Right ventricle myocardium inferior (tissue), 1 donor: Measurements from ENCODE around the gene GPC6. TPM values are rescaled to one million over a fixed set of nuclear protein-coding genes. Genes with fewer than 3 reads are reported as not detected.

Experiments used
- ATAC-seq: fragments of 200-7000 bp; cut with Tn5 transposase; one replicate; pipeline ENCODE4 v1.9.1; 2020; ENCODE audit warnings: mild to moderate bottlenecking, moderate library complexity
- DNase-seq: peaks from one replicate; pipeline ENCODE4 v3.0.0; 2021; ENCODE audit errors: missing footprints
- intact Hi-C: fragments of 100-400 bp; cut with DNase I; formaldehyde crosslinking; loops from one replicate; pipeline ENCODE4 v1.11.0; 2022
- total RNA-seq: library from RNA; stranded (reverse); fragmentation: NEBNext Ultra II Directional; extraction: Animal tissue kit (Norgen Biotek cat#: 25700); gene quantifications from one replicate; pipeline ENCODE4 v1.2.1, GENCODE V29; 2021
- donor health status: DM: no; HTN: yes; CAD: no; lungs with severe emphysema.

The GPC6 gene
- total RNA-seq, 1 donor from 2014 or later, result 2.6 TPM

DNA sequence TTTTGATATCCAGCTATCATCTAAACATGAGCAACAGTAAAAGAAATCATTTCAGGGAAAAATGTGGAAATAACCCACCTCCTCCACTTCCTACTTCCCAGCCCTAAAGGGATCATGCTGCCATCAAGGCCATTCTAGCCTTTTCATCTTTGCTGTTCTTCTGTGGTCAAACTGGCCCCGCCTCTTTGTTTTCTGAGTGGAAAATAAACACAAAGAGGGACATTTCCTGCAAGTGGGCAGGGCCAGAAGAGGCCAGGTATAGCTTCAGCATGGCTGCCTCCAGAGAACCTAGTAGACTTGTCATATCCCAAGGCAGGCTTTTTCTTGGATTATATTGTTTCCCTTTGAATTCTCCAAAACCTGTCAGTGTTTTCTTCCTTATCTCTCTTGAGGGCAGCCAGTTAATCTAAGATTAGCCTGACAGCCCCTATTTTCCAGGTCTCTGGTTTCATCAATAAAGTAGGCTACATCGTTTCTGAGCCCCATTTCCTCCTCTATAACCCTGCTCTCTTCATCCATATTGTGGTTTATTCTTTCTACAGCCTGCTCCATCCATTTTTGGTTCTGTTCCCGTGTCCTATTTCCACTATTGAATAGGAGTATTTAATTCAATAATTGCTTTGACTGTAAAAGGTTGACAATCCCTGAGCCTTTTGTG is 117.6 kb downstream of the GPC6 start:
- intact Hi-C loops, result no loop called here
- no peak for ATAC-seq
- DNase-seq, result no peak

DNA sequence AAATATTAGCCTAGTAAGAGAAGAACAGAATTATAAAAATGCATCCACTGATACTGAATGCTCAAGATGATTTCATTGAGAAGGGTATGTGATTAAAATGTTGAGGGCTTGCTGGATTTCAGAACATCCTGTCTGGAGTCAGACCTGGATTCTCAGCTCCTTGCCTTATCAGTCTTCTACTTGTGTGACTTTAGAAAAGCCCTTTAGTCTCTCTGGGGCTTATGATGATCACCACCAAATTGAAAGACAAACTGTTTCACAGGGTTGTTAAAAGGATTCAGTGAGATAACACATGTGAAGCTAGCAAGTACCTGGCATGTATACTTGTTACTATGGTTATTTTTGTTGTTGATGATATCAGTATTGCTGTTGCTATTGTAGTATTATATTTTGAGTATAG is 118.4 kb downstream of the GPC6 start:
- ATAC-seq (no peak), DNase-seq (no peak)
- intact Hi-C loops, result no loop called here

DNA sequence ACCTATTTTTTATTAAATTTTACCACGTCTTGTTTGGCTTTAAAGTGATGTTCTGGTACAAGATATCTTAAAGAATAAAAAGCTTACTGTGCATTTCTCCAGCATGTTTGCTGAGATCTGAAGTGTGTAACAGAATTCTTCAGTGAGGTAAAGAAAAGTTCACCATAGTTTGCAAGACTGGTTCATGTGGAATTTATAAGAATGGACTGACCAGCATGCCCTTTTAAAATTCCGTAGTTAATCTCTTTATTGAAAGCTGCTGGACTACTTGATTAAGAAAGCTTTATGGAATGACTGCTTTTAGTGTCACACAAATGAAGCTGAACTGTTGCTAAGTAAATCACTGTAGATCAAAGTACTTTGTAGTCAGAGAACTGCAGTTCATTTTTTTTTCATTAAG is 119.2 kb downstream of the GPC6 start:
- DNase-seq (no peak), ATAC-seq (no peak)
- intact Hi-C loops, result no loop called here

DNA sequence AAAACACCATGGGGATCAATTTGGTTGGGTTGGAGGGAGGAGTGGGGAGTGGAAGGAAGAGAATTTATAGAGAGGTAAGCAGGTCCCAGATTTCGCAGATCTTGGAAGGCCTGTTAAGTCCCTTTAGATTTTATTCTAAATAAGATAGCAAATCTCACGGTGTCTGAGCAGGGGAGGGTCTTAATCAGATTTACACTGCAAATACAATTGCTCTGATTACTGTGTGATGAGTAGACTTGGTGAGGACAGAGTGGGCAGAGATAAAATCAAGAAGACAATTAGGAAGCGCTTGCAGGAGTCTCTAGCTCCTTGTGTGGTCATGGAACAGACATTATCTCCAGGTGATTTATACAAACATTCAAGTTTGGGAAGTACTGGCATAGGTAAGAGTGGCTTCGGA is 126.0 kb downstream of the GPC6 start:
- no peak for DNase-seq
- intact Hi-C loops, result no loop called here
- no peak for ATAC-seq

DNA sequence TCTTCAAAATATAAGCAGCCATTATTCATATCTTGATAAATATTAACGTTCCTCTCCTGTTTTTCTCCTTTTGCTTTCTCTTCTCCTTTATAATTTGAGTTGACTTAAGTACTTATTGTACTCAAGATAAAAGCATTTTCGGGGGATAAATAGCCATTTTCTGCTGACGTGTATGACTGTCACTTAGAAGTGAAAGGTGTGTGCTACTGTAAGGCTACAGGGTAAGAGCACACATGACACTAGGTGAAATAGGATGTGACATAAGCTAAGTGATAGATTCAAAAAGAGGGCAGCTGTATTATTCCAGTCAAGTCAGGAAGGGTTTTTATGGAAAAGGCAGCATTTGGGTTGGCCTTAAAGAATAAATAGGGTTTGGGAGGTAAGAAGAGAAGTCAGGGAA is 128.5 kb downstream of the GPC6 start:
- intact Hi-C loops, result no loop called here
- no peak for ATAC-seq
- no peak for DNase-seq

DNA sequence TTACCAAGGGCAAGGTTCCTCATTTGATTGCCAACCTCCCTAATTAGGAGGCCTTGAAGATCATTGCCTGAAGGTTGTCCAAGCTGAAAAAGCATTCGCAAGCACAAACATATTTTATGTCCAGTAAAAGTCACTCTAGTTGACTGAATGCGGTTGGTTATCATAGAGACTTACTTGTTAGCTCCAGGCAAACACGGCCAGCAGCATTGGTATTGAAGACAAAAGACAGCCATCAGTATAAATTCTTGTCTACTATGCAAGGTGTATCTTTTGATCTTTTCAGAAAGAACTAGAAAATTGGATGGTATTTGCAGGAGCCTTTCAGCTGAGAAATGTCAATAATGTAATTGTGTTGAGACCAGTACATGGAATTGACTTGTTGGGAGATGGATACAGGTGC is 129.9 kb downstream of the GPC6 start:
- DNase-seq (no peak), ATAC-seq (no peak)
- intact Hi-C loops, result no loop called here

DNA sequence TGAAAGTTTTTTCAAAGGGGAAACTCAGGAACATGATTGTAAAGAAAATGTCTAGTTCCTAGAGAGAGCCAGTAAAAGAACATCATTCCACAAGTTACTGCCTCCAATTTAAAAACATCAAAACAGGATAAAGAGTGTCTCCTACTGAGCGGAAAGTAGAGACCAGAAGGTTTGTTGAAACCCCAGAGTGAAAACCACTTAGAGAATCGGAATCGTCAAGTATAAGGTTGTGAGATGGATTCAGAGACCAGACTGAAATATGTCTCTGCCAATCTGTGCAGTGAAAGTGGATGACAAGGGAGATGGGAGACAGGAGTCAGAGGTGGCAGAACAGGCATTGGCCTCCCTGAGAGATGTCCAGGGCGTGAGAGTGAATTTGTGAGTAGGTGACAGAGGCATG is 133.4 kb downstream of the GPC6 start:
- intact Hi-C loops, result no loop called here
- DNase-seq, result no peak
- ATAC-seq, result no peak

DNA sequence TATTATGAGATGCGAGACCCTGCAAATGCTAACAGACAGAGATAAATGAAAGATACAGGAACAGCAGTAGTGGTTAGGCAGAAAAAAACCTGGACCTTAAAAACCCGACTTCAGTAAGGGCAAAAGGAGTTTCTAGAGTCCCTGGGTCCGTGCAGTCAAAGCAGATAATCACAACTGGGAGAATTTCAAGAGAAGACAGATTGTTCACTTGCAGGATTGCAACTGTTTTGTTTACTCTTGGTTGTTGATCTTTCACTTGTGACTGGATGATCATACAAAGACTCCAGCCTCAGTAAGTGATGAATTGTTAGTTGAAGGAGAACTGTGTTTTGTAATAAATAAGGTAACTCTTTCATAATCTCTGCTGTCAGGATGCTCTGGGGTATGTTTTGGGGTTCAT is 135.1 kb downstream of the GPC6 start:
- no peak for ATAC-seq
- intact Hi-C loops, result no loop called here
- DNase-seq, result no peak

DNA sequence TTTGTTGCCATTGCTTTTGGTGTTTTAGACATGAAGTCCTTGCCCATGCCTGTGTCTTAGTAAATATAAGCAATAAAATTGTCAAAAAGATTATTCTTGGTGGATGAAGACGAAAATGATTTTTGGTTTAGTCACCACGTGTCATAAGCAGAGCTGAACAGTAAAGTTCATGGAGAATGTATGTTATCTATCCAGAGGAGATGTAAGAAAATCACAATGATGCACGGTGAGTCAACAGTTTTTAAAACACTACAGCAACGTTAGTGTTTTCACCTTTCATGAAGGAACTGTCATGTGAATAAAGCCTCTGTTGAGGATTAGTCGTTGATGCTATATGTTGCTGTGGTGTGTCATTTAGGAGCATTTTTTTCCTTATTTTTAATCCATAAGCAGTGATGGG is 137.6 kb downstream of the GPC6 start:
- no peak for ATAC-seq
- intact Hi-C loops, result no loop called here
- DNase-seq, result no peak

DNA sequence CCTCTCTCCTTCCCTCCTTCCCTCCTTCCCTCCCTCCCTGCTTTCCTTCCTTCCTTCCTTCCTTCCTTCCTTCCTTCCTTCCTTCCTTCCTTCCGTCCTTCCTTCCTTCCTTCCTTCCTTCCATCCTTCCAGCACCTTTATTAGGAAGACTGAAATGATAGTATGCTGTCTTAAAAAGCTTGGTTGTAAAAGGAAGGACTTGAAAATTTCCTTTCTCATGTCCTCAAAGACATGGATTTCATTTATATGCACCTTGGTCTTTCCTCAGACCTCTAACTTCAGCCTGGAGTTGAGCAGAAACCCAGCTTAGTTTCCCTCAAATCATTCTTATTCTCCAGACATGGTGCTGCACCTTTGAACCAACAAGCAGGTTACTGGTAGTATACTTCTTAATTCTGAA is 141.7 kb downstream of the GPC6 start:
- no peak for DNase-seq
- intact Hi-C loops, result no loop called here

DNA sequence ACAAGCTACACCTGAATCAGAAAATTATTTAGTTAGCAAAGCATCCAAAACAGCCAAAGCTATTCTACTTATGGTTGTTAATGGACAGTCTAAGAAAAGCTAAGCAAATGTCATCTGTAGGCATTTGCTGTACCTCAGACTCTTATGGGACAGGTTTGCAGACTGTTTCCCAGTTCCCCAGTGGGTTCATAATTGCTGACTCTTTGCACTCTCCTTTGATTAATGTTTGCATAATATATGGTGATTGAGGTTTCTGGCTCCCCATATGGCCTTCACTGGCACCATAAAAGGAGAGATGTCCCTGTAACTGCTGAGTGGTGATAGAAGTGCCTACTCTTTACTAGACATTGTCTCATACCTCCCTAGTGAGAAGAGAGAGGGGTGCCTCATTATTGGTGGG is 142.1 kb downstream of the GPC6 start:
- no peak for ATAC-seq
- no peak for DNase-seq
- intact Hi-C loops, result no loop called here

More for the DNA sequence above, 141.7 kb downstream of the GPC6 start:
- no peak for ATAC-seq

DNA sequence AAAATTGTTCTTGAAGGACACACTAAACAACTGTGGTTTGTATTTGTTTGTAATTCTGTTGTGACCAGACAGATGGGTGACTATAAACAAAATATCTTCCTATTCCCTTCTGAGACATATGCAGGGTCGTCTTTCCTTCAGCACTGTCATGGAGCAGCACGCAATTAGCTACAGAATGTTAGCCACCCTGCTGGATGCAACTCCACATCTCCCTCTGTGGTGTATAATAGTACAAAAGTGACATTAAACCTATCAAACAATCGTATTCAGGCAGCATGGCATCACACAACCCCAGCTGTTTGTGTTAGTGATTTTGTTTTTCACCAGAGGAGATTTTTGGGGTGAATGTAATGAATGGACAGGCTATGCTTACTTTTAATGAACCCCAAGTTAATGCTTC is 146.2 kb downstream of the GPC6 start:
- intact Hi-C loops, result no loop called here
- ATAC-seq, result no peak
- no peak for DNase-seq

DNA sequence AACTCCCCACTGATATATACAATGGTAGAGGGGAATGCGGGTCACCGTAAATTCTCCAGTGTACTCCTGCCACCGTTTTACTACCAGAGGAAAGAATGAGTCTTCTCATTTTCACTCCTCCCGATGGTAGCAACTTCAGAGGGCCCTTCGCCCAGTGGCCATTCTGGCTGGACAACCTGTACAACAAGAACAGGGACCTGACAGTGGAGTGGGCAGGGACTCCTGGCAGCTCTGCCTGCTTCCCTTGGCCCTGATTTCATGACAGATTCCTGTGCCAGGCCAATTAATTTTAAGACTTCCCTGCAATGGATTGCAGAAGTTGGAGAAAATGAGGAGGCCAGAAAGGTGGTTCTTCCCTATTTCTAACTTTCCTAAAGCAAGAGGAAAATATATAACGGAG is 148.9 kb downstream of the GPC6 start:
- intact Hi-C loops, result no loop called here
- ATAC-seq (no peak), DNase-seq (no peak)

DNA sequence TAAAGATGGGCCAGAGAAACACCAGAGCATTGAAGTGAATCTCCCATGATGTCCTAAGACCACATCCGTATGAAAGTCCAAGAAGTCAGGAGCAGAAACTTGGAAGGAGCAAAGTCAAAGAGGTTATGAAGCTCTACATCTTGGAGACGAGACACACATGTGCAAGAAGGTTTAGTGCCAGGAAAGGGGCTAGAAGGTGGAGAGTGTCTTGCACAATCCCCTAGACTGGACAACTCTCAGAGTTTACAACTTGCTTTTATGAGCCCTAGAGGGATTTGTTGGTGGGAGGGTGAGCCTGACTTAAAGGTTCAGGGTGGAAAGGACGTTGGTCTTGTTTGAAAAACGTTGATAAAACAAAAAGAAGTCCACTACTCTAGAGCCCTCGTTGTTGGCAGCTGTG is 150.6 kb downstream of the GPC6 start:
- intact Hi-C loops, result no loop called here
- DNase-seq, result no peak
- ATAC-seq, result no peak

DNA sequence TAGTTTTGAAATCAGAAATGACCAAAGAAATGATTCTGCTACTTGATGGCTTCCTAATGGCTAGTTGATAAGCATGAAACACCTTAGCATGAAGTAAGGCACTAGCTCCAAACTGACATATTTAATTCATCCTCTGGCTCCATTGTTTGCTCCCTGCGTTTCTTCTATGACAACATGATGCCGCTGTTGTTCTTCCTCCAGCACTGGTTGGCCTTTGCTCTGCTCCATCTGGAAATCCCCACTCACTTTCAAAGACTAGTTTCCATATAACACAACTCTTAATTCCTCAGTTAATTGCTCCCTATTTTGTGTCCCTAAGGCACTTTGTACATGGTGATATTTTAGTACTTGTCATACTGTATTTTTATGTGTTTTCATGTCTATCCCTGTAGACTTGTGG is 151.6 kb downstream of the GPC6 start:
- intact Hi-C loops, result no loop called here
- ATAC-seq (no peak), DNase-seq (no peak)

DNA sequence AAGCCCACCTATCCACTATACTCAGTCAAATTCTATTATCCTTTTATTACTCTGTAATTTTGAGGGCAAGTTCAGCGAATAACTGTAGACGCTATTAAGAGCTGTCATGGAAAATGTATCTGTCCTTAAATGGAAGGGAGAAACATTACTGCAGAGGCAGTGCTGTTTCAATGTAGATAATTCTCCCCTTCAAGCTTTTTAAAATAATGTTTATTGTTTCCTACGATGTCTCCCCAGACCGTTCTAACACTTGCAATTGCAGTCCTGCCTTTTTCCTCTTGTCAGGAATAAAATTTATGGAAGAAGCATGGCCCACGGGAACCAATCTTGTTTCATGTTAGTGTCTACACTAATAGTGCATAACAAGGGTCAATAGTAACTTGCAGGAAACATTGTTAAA is 159.5 kb downstream of the GPC6 start:
- ATAC-seq (no peak), DNase-seq (no peak)
- intact Hi-C loops, result no loop called here

DNA sequence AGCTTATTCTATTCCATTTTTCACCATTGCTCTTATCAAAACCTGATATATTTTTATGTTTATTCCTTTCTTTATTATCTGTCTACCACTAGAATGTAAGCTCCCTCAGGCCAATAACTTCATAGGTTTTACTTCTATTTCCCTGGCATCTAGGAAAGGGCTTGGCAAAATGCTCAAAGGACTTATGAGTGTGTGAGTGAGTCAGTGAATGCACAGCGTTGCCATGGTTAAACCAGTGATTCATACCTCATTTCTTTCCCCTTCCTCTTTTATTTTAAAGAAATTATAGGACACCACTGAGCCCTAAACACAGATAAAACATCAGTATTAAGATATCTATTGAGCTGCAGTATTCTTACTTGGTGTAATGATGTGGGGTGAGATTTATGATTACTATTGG is 162.1 kb downstream of the GPC6 start:
- intact Hi-C loops, result no loop called here
- ATAC-seq (no peak), DNase-seq (no peak)

DNA sequence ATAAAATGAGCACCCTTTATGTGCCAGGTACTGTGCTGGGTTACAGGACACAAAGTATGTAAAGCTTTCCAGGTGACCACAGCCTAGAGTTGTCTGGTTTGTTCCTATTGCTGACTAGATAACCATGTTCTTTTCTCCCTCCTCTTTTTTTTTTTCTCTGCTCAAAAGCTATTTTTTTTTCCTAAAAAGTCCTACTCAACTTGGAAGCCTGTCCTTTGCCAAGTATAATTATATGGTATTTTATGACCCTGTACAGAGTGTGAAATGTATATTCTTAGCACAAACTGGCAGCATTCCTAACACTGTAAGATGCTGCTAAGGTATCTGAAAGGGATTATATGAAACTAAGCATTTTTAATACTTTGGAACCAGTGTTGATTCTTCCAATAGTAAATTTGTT is 171.0 kb downstream of the GPC6 start:
- no peak for ATAC-seq
- intact Hi-C loops, result no loop called here
- DNase-seq, result no peak

DNA sequence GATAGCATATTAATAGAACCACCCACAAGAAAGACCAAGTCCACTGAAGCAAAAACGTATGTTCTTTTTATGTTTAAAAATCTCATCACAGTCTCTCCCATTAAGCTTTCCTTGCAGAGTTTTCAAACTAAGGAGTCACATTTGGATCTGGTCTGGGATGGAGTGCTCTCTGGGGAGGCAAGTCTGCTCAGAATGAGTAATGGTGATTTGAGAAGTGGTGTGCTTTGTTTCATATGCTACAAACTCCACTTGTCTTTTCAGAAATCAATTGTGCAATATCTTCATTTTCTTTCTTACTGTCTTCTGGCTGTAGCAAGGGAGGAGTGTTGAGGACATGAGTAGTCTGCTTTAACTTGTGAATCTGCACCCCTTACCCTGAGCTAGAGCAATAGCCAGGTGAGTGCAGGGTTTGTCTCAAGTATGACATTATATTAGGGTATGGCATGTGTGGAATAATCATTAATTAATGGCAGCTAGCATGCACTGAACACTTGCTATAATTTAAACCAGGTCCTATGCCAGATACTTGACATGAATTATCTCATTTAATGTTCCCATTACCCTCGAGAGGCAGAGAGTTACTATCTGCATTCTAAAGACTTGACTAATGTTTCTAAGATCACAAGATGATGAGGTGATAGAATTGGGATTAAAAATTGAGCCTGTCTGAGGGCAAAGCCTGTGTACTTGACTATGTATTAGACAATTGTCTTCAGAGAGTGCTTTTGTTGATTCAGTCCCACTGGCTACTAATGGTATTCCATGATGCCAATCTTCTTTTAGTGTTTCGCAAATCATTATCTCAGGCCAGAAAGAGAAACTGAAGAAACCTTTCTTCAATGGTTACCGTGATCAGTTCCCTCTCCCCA is 171.8 kb downstream of the GPC6 start:
- no peak for ATAC-seq
- intact Hi-C loops, result no loop called here
- DNase-seq, result no peak

DNA sequence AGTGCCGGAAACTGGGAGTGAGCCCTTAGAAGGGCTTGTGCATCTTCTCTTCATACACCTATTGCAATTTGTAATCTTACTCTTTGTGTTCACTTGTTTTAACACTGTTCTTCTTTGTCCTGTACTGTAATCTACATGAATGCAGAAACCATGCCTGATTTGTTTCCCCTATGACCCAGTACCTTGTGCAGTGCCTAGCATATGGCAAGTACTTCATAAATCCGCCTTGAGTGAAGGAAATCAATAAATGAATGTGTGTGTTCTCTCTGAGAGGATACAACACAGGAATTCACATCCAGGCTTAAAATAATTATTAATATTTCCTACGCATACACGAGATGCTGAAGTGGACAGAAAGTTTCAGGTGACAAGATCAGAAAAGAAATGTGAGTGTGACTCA is 172.6 kb downstream of the GPC6 start:
- intact Hi-C loops, result no loop called here
- DNase-seq, result no peak
- no peak for ATAC-seq

DNA sequence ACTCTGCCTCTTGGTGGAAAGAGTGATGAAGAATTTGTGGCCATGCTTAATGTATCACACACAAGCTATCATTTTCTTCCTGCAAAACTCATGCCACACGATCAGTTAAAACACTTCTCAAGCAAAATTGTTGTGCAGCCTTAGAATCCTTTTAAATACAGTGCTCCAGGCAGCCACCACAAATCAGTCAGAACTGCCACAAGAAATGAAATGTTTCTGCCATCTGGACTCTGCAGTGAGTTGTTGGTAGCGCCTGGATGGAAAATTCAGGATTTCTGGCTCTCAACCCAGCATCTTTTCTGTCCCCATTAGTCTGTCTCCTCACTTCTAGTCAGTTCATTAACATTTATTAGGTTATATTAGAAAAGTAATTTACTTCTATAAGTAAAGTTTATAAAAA is 179.5 kb downstream of the GPC6 start:
- ATAC-seq (no peak), DNase-seq (no peak)
- intact Hi-C loops, result no loop called here
